BLaER1 (cell line): Measurements from ENCODE around the gene PAPOLA.

Source experiments
- H3K27ac ChIP-seq: shearing (Covaris generic); formaldehyde crosslinking; 2 replicates; pipeline ENCODE4 v1.8.1; 2022
- H3K27me3 ChIP-seq: shearing (Covaris generic); formaldehyde crosslinking; 2 replicates; pipeline ENCODE4 v1.8.1; 2022
- H3K36me3 ChIP-seq: shearing (Covaris generic); formaldehyde crosslinking; 2 replicates; pipeline ENCODE4 v1.8.1; 2022
- H3K4me1 ChIP-seq: shearing (Covaris generic); formaldehyde crosslinking; 2 replicates; pipeline ENCODE4 v1.8.1; 2022
- H3K4me2 ChIP-seq: shearing (Covaris generic); formaldehyde crosslinking; 2 replicates; pipeline ENCODE4 v1.8.1; 2022
- H3K4me3 ChIP-seq: shearing (Covaris generic); formaldehyde crosslinking; 2 replicates; pipeline ENCODE4 v1.8.1; 2022
- H3K9ac ChIP-seq: shearing (Covaris generic); formaldehyde crosslinking; 2 replicates; pipeline ENCODE4 v1.8.1; 2022
- H3K9me3 ChIP-seq: shearing (Covaris generic); formaldehyde crosslinking; 2 replicates; pipeline ENCODE4 v1.8.1; 2022
- H4K20me1 ChIP-seq: shearing (Covaris generic); formaldehyde crosslinking; 2 replicates; pipeline ENCODE4 v1.8.1; 2022
- Cebpa-rat ChIP-seq: shearing (Covaris generic); IDR thresholded peaks from 2 replicates; pipeline ENCODE4 v1.8.1; 2022

PAPOLA gene

DNA sequence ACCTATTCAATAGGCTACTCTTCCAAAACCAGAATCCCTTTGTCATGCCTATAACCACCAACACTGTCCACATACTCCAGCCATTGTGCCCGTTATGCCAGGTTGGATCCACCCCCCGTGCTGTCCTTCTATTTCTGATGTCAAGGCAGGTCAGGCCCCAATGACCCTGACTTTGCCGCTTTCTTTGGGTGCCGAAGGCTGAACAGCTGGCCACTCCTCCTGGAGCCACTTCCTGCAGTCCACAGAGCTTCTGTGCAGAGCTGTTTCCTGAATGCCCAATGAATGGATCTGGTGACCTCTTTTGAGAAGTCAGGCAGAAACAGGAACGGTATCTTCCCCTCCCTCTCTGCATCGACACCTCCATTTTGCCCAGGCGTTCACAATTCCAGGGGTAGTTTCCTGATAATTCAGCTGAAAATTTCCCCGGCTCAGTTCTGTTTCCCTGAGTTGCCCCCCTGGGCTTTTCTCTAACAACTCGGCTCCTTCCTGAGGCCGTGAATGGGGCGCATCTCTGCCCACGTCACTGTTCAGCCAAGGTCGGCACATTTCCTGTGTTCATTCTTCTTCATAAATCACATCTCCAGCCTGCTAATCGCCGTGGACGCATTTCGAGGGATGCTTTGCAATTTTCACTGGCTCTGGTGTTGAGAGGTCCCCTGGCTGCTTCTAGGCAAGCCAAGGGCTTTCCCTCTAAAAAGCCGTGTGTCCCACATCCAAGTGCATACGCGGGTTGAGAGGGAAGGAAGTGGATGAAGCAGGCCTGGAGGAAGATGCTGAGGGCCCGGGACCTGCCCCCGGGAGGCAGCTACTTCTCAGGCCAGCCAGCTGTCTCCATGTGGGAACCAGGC, 86.5 kb downstream of the PAPOLA start:
- no peaks in the 10 kb centered on the region for H3K36me3 ChIP-seq
- no peak for TF ChIP-seq Cebpa-rat
- H4K20me1 ChIP-seq: no peaks in the 10 kb centered on the region

DNA sequence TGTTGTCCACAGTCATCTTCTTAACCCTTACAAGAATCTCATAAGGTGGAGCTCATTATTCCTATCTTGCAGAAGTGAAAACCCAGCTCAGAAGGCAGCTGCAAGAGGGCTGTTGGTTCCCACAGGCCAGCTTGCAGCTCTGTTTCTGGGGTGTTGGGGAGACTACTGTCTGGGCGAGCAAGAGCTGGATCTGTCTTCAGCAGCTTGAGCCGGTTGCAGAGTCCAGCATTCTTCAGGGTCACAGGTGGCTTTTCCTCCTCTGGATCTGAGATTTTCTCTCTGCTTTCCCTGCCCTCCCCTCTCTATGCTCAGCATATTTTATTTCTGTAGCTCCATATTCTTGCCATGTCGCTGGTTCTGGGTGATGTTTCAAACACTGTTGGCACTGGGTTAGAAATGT, 87.4 kb downstream of the PAPOLA start:
- no peak overlapping the region for H3K27ac ChIP-seq
- H3K9ac ChIP-seq: no peak overlapping the region
- no peak overlapping the region for H3K4me3 ChIP-seq
- no peaks in the 10 kb centered on the region for H3K9me3 ChIP-seq
- H3K36me3 ChIP-seq: no peaks in the 10 kb centered on the region
- H3K4me2 ChIP-seq: no peak overlapping the region
- no peak for TF ChIP-seq Cebpa-rat
- no peaks in the 10 kb centered on the region for H3K27me3 ChIP-seq
- peaks cover 26% of the 10 kb centered on the region for H3K4me1 ChIP-seq
- no peaks in the 10 kb centered on the region for H4K20me1 ChIP-seq

More for the DNA sequence above, 86.5 kb downstream of the PAPOLA start:
- H3K9me3 ChIP-seq: no peaks in the 10 kb centered on the region
- no peak overlapping the region for H3K4me3 ChIP-seq
- no peak overlapping the region for H3K27ac ChIP-seq
- peak overlapping the region; percentile 34 for H3K4me2 ChIP-seq
- no peaks in the 10 kb centered on the region for H3K27me3 ChIP-seq
- H3K4me1 ChIP-seq: peaks cover 36% of the 10 kb centered on the region
- no peak overlapping the region for H3K9ac ChIP-seq

DNA sequence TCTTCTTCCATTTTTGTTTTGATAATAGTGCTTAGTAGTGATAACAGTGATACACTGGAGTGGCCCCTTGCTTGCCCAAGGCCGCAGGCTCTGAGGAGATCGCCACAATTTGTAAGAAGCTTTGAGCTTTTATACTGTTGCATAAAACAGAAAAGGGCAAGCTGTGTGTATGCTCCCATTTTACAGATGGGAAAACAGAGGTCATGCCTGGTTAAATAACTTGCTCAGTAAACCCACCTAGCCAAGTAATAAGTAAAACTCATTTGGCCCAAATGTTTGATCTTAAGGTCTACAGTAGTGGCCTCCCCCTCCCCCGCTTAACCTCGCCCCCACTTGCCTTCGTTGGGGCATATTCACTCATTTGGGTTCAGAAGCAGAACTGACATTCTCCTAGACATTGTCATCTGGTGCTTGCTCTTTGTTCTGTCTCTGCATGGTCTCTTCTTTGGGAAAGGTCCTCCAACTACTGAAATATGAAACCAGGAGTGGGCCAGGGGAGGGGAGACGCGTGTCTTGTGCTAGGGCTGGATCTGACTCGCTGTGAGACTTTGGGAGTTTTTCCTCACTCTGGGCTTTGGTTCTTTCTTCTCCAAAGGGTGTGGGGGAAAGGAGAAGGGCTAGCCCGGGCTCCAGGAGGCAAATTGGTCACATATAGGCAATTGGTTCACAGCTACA, 88.1 kb downstream of the PAPOLA start:
- Histone ChIP-seq H3K27me3 (no peaks in the 10 kb centered on the region), H3K36me3 (no peaks in the 10 kb centered on the region), H3K4me2 (no peak overlapping the region), H3K9ac (no peak overlapping the region), H3K9me3 (no peaks in the 10 kb centered on the region), H4K20me1 (no peaks in the 10 kb centered on the region), H3K4me1 (peaks cover 20% of the 10 kb centered on the region), H3K4me3 (no peak overlapping the region), H3K27ac (no peak overlapping the region)
- no peak for TF ChIP-seq Cebpa-rat

DNA sequence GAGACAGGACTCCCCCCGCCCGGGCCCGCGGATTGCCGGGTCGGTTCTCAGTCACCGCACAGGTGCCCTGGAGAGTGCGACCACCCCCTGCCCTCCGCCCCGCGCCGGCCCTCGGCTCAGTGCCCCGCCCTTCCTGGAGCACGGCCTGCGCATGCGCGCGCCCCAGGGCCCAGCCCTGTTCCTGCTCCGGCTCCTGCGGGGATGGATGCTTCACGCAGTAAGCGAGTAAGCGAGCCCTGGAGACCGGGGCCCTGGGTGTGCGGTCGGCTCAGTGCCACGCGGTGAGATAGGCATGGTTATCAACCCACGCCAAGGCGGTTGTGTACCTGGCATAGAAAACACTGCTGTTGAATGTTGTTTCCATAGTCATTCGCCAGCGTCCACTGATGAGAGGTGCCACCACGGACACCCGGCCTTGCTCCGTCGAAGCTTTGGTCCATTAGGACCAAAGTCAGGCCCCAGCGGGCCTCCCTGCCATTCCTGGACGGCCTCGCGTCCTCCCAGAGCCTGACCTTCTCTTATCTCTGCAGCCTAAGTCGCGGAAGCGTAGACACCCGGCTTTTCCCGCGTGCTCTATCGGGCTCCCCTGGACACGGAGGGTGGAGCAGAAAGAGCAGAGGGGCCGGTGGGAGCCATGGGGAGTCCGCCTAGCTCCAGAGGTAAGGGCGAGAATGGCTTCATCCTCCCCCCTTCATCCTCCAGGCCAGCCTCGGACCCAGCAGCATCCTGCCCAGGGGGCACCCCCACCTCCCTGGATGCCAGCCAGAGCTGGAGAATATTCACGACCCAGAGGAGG, 90.6 kb downstream of the PAPOLA start:
- no peak for TF ChIP-seq Cebpa-rat
- Histone ChIP-seq H3K27me3 (no peaks in the 10 kb centered on the region), H3K36me3 (no peaks in the 10 kb centered on the region), H3K9ac (no peak overlapping the region), H4K20me1 (no peaks in the 10 kb centered on the region), H3K4me2 (peak overlapping the region; percentile 55), H3K4me3 (peak overlapping the region; percentile 53), H3K9me3 (no peaks in the 10 kb centered on the region), H3K4me1 (peaks cover 15% of the 10 kb centered on the region), H3K27ac (no peak overlapping the region)

DNA sequence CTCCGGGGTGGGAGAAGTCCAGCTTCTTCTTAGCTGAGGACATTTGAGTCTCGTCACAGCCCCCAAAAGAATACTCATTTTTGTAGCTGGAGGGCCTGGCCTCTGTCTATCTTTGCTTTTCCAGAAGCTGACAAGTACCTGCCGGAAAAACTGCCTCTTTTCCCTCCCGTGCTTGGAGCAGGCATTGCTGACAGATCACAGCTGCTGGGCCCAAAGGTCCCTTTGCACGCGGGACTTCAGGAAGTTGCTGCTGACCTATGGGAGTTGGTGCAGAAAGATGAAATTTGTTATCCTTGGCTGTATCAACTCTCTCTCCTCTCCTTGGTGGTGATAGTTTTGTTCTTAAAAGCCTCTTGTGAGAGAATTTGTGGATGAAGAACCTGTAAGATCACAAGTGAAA, 92.8 kb downstream of the PAPOLA start:
- Histone ChIP-seq H3K9ac (no peak overlapping the region), H3K36me3 (no peaks in the 10 kb centered on the region), H3K27ac (no peak overlapping the region), H4K20me1 (no peaks in the 10 kb centered on the region), H3K4me2 (no peak overlapping the region), H3K4me3 (no peak overlapping the region), H3K4me1 (peaks cover 3% of the 10 kb centered on the region; the same call in 1 of the 2 replicates), H3K27me3 (no peaks in the 10 kb centered on the region), H3K9me3 (no peaks in the 10 kb centered on the region)
- TF ChIP-seq Cebpa-rat: no peak

DNA sequence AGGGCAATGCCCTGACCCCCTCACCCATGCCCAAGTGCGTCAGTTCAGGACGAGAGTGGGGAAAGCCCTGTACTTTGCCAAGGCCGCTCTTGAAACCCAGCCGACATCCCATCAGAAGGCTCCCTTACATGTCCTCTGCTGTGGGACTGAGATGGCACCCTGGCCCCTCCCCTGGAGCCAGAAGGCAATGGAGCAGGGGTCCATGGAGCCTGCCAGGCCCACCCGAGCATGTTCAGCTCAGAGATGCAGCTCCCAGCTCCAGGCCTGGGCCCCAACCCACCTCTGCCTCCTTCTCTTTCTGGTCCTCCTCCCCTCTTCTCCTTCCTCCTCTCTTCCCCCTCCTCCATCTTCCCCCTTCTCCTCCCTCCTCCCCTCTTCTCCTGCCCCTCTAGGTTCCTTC, 95.5 kb downstream of the PAPOLA start:
- H3K27me3 ChIP-seq: no peaks in the 10 kb centered on the region
- peaks cover 3% of the 10 kb centered on the region; the same call in 1 of the 2 replicates for H3K4me1 ChIP-seq
- H3K9me3 ChIP-seq: no peaks in the 10 kb centered on the region
- no peak for TF ChIP-seq Cebpa-rat
- no peak overlapping the region for H3K9ac ChIP-seq
- no peaks in the 10 kb centered on the region for H4K20me1 ChIP-seq
- H3K4me2 ChIP-seq: no peak overlapping the region
- H3K36me3 ChIP-seq: no peaks in the 10 kb centered on the region
- no peak overlapping the region for H3K4me3 ChIP-seq
- no peak overlapping the region for H3K27ac ChIP-seq

DNA sequence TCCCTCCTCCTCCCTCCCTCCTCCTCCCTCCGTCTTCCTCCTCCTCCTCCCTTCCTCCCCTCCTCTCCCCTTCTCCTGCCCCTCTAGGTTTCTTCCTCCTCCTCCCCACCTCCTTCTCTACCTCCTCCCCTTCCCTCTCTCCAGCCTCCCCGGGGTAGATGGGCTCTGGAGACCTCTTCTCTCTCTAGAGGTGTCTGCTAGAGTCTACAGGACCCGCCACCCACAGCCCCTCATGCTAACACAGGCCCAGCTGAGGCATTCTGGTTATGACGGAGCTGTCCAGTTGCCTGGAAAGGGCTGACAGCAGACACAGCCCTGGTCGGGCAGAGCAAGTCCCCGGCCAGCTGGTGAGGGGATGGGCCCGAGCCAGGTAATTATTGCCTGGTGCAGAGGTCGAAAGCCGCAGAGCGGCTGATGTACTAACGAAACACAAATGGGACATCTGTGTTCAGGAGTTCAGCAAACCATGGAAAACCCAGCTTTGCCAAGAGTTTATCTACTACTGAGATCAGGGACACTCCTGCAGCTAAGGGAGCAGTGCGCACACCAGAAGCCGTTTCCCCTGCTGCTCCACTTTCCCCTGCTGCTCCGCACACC, 96.2 kb downstream of the PAPOLA start:
- no peak overlapping the region for H3K4me2 ChIP-seq
- no peaks in the 10 kb centered on the region for H3K9me3 ChIP-seq
- no peaks in the 10 kb centered on the region for H3K4me1 ChIP-seq
- H3K27me3 ChIP-seq: no peaks in the 10 kb centered on the region
- no peak overlapping the region for H3K27ac ChIP-seq
- no peak for TF ChIP-seq Cebpa-rat
- no peak overlapping the region for H3K4me3 ChIP-seq
- no peak overlapping the region for H3K9ac ChIP-seq
- H3K36me3 ChIP-seq: no peaks in the 10 kb centered on the region
- H4K20me1 ChIP-seq: no peaks in the 10 kb centered on the region

DNA sequence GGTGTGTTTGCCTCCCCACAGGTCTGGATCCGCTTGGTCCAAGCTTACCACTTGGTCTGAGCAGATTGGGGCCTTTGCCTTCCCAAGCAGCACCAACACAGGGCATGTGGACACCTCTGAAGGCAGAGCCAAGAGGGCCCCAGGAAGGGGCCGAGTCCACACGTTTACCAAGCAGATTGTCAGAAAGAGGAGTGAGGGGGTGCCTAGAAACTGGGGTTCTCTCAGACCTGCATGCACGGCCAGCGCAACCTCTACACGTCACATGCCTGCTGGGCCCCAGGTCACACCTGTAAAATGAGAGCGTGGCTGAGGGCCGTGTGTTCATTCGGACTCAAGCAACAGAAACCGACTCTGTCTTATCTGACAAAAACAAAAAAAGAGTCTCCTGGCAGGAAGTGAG, 96.9 kb downstream of the PAPOLA start:
- Histone ChIP-seq H3K36me3 (no peaks in the 10 kb centered on the region), H3K4me2 (no peak overlapping the region), H3K27me3 (no peaks in the 10 kb centered on the region), H4K20me1 (no peaks in the 10 kb centered on the region), H3K9ac (no peak overlapping the region), H3K4me1 (no peaks in the 10 kb centered on the region), H3K9me3 (no peaks in the 10 kb centered on the region), H3K4me3 (no peak overlapping the region), H3K27ac (no peak overlapping the region)
- no peak for TF ChIP-seq Cebpa-rat

DNA sequence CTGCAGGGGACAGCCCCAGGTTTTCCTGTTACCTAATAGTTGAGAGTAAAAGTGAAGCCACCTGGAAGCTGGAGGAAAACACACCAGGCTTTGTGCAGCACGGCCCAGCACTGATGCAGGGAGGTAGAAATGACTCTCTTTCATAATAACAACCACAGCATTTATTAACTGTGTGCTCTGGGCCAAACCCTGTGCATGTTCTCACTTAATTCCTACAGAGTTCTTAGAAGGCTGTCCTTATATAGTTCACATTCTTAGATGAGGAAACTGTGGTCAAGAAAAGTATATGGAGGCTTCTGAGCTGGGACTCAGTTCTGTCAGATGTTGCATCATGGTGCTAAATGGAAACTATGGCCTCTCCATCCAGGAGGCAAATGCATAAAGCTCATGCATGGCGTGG, 100.0 kb downstream of the PAPOLA start:
- no peaks in the 10 kb centered on the region for H3K27me3 ChIP-seq
- H3K4me3 ChIP-seq: no peak overlapping the region
- H3K9ac ChIP-seq: no peak overlapping the region
- no peaks in the 10 kb centered on the region for H4K20me1 ChIP-seq
- no peaks in the 10 kb centered on the region for H3K36me3 ChIP-seq
- TF ChIP-seq Cebpa-rat: no peak
- no peaks in the 10 kb centered on the region for H3K9me3 ChIP-seq
- H3K4me1 ChIP-seq: no peaks in the 10 kb centered on the region
- no peak overlapping the region for H3K4me2 ChIP-seq
- no peak overlapping the region for H3K27ac ChIP-seq
